ENCODE measurements around the gene OR51B2. TPM values are rescaled to one million over a fixed set of nuclear protein-coding genes. Genes with fewer than 3 reads are reported as not detected.
A peak's percentile ranks its signal among the peaks of the same experiment; 100 is the strongest.

The OR51B2 gene
- total RNA-seq, 2 donors from 2014 or later, result not detected

GRCh38 chr11:5293028-5293427 lies 31.1 kb downstream of the OR51B2 start:
- Histone ChIP-seq H3K27me3 (no peaks in the 10 kb centered on the region), H3K4me1 (no peaks in the 10 kb centered on the region), H3K9me3 (no peaks in the 10 kb centered on the region), H3K27ac (no peak overlapping the region), H3K36me3 (no peaks in the 10 kb centered on the region), H3K4me3 (no peak overlapping the region)
- DNase-seq (ENCODE audit: low spot score), result no peak
- TF ChIP-seq CTCF (IDR thresholded peaks at IDR 0.05), result no peak

GRCh38 chr11:5291207-5291838 lies 32.8 kb downstream of the OR51B2 start:
- Histone ChIP-seq H3K27ac (no peak overlapping the region), H3K4me3 (no peak overlapping the region), H3K36me3 (no peaks in the 10 kb centered on the region), H3K27me3 (no peaks in the 10 kb centered on the region), H3K9me3 (no peaks in the 10 kb centered on the region), H3K4me1 (no peaks in the 10 kb centered on the region)
- DNase-seq (ENCODE audit: low spot score), result no peak
- peak in 1 of 2 donors; percentile 21 for TF ChIP-seq CTCF (IDR thresholded peaks at IDR 0.05)

GRCh38 chr11:5290106-5290505 lies 34.0 kb downstream of the OR51B2 start:
- no peaks in the 10 kb centered on the region for H3K4me1 ChIP-seq
- no peaks in the 10 kb centered on the region for H3K27me3 ChIP-seq
- H3K36me3 ChIP-seq, result no peaks in the 10 kb centered on the region
- no peak for DNase-seq (ENCODE audit: low spot score)
- no peak for TF ChIP-seq CTCF (IDR thresholded peaks at IDR 0.05)
- H3K4me3 ChIP-seq, result no peak overlapping the region
- H3K27ac ChIP-seq, result no peak overlapping the region
- H3K9me3 ChIP-seq, result no peaks in the 10 kb centered on the region

GRCh38 chr11:5289696-5290095 lies 34.4 kb downstream of the OR51B2 start:
- no peaks in the 10 kb centered on the region for H3K27me3 ChIP-seq
- no peak overlapping the region for H3K27ac ChIP-seq
- no peaks in the 10 kb centered on the region for H3K4me1 ChIP-seq
- no peak for TF ChIP-seq CTCF (IDR thresholded peaks at IDR 0.05)
- H3K4me3 ChIP-seq, result no peak overlapping the region
- H3K36me3 ChIP-seq, result no peaks in the 10 kb centered on the region
- DNase-seq (ENCODE audit: low spot score), result no peak
- H3K9me3 ChIP-seq, result no peaks in the 10 kb centered on the region

- H3K9me3 ChIP-seq, result no peaks in the 10 kb centered on the region
- TF ChIP-seq CTCF (IDR thresholded peaks at IDR 0.05), result no peak
- H3K27me3 ChIP-seq, result no peaks in the 10 kb centered on the region
- no peaks in the 10 kb centered on the region for H3K4me1 ChIP-seq
- H3K27ac ChIP-seq, result no peak overlapping the region
- H3K4me3 ChIP-seq, result no peak overlapping the region
- no peak for DNase-seq (ENCODE audit: low spot score)
- H3K36me3 ChIP-seq, result no peaks in the 10 kb centered on the region
These were observed 35.1 kb downstream of the OR51B2 start for GRCh38 chr11:5288906-5289550.

Measured in right atrium auricular region (tissue), 2 donors.